K562 (cell line): ENCODE results near the gene UMAD1. TPM values are rescaled to one million over a fixed set of nuclear protein-coding genes. Genes with fewer than 3 reads are reported as not detected.

Experiments
- ATAC-seq: fragments of 200-7000 bp; cut with Tn5 transposase; 3 replicates; pipeline ENCODE4 v1.9.1; 2020; ENCODE audit warnings: moderate library complexity
- BruUV-seq: library from RNA; stranded (reverse); fragments of 400-500 nt; replicated peaks from 2 replicates; lab custom pipeline; 2021; lab: Mats Ljungman, UMichigan
- CTCF ChIA-PET: fragments of 300-600 bp; formaldehyde crosslinking; extraction: SDS; loops from one replicate; lab custom pipeline; 2021; ENCODE audit warnings: low intra/inter-chr PET ratio; lab: Yijun Ruan, JAX
- POLR2A ChIA-PET: fragments of 300-600, 350-650 bp; sonication (Branson Sonifier 250); formaldehyde crosslinking; extraction: SDS; loops from one replicate; lab custom pipeline; 2021; ENCODE audit warnings: antibody characterized with exemption, inconsistent platforms; lab: Yijun Ruan, JAX
- DNase-seq, 4 experiments: peaks; one replicate each; pipeline versions ENCODE4 v3.0.0 to v3.0.0-alpha.2; 2011 to 2018; ENCODE audit warnings: low spot score in 3 of 4, mixed read lengths in 3 of 4; ENCODE audit errors: extremely low read depth in 1 of 4
- FAIRE-seq: peaks from 2 replicates; lab custom pipeline; 2011; peaks lifted over from hg19 to GRCh38; lab: Jason Lieb, UNC
- H2AFZ ChIP-seq: 2 replicates; pipeline ENCODE4 v1.6.0; 2011; ENCODE audit warnings: low read depth, low read length, control low read depth, inconsistent platforms
- H3K27ac ChIP-seq: fragments of 200-600 bp; 3 replicates; pipeline ENCODE4 v1.8.0; 2011; ENCODE audit warnings: low read depth, mild to moderate bottlenecking, control low read depth, inconsistent platforms, low read length, moderate library complexity, mixed read lengths; ENCODE audit errors: extremely low read depth
- H3K27me3 ChIP-seq, 2 experiments: fragments of 300-600 bp in 1 of 2; 2 replicates in 1 of 2; 3 replicates in 1 of 2; pipeline versions ENCODE4 v1.6.0 to v1.8.0; 2011; ENCODE audit warnings: inconsistent platforms in 2 of 2, low read length in 2 of 2, mild to moderate bottlenecking in 1 of 2, mixed read lengths in 1 of 2, moderate library complexity in 1 of 2; ENCODE audit not compliant: control insufficient read depth in 2 of 2, insufficient read depth in 2 of 2
- H3K36me3 ChIP-seq: fragments of 300-600 bp; 3 replicates; pipeline ENCODE4 v1.8.0; 2011; ENCODE audit warnings: mild to moderate bottlenecking, low read length, inconsistent platforms; ENCODE audit not compliant: control insufficient read depth, insufficient read depth
- H3K4me1 ChIP-seq, 2 experiments: fragments of 200-600 bp in 1 of 2; replicated peaks in 1 of 2; 2 replicates in 1 of 2; 3 replicates in 1 of 2; pipeline versions ENCODE4 v1.5.1 to v1.8.0; 2011; ENCODE audit warnings: inconsistent platforms in 2 of 2, low read length in 2 of 2, mild to moderate bottlenecking in 1 of 2, mixed read lengths in 1 of 2, moderate library complexity in 1 of 2; ENCODE audit not compliant: control insufficient read depth in 2 of 2, insufficient read depth in 2 of 2
- H3K4me2 ChIP-seq: 2 replicates; pipeline ENCODE4 v1.6.1; 2011; ENCODE audit warnings: low read length, control low read depth, inconsistent platforms, mixed read lengths; ENCODE audit not compliant: insufficient read depth
- H3K4me3 ChIP-seq: fragments of 200-600 bp; sonication (generic), shearing (Covaris generic); 2 replicates; pipeline ENCODE4 v1.5.1; 2016; ENCODE audit warnings: control low read depth, inconsistent platforms
- H3K79me2 ChIP-seq: fragments of 200-600 bp; 3 replicates; pipeline ENCODE4 v1.8.0; 2011; ENCODE audit warnings: low read length, inconsistent platforms; ENCODE audit not compliant: control insufficient read depth, insufficient read depth
- H3K9ac ChIP-seq, 2 experiments: 2 replicates each; pipeline versions ENCODE4 v1.6.0 to v1.6.1; 2011; ENCODE audit warnings: low read depth in 2 of 2, low read length in 2 of 2, control low read depth in 1 of 2, inconsistent platforms in 1 of 2, mild to moderate bottlenecking in 1 of 2, mixed read lengths in 1 of 2; ENCODE audit not compliant: insufficient read depth in 1 of 2
- H3K9me1 ChIP-seq: one replicate; pipeline ENCODE4 v1.6.0; 2011; ENCODE audit warnings: inconsistent platforms, mild to moderate bottlenecking, low read length, moderate library complexity; ENCODE audit not compliant: control insufficient read depth, insufficient read depth
- H3K9me3 ChIP-seq: replicated peaks from 2 replicates; pipeline ENCODE4 v1.5.1; 2011; ENCODE audit warnings: low read depth, low read length, inconsistent platforms; ENCODE audit not compliant: control insufficient read depth, insufficient read depth
- H4K20me1 ChIP-seq: replicated peaks from 2 replicates; pipeline ENCODE4 v1.6.1; 2011; ENCODE audit warnings: low read length, inconsistent platforms, mixed read lengths; ENCODE audit not compliant: control insufficient read depth, insufficient read depth
- CHD2 ChIP-seq: IDR thresholded peaks from 2 replicates; pipeline ENCODE4 v1.6.1; 2011; ENCODE audit warnings: low read depth, low read length
- GABPB2 ChIP-seq: fragments of 250-450 bp; sonication (Bioruptor Pico); conservative IDR thresholded peaks from 2 replicates; pipeline ENCODE4 v1.5.1; 2021; ENCODE audit warnings: mild to moderate bottlenecking
- JUN ChIP-seq, 2 experiments: sonication (generic) in 1 of 2; formaldehyde crosslinking in 1 of 2; IDR thresholded peaks; 2 replicates each; pipeline versions ENCODE4 v1.6.1 to v1.8.0; 2012 to 2022; ENCODE audit warnings: borderline replicate concordance in 2 of 2, mild to moderate bottlenecking in 2 of 2, improper control_type of control experiment in 1 of 2, low read depth in 1 of 2, low read length in 1 of 2, missing genetic modification reagents in 1 of 2
- MEIS2 ChIP-seq: fragments of 450-650 bp; IDR thresholded peaks from 2 replicates; pipeline ENCODE4 v1.6.1; 2014; ENCODE audit warnings: mild to moderate bottlenecking; ENCODE audit not compliant: partially characterized antibody
- NFIC ChIP-seq: fragments of 450-650 bp; IDR thresholded peaks from 2 replicates; pipeline ENCODE4 v1.6.1; 2017; ENCODE audit warnings: mild to moderate bottlenecking, inconsistent platforms
- PHF21A ChIP-seq: fragments of 450-650 bp; IDR thresholded peaks from 2 replicates; pipeline ENCODE4 v1.6.1; 2017; ENCODE audit warnings: low read depth, borderline replicate concordance
- RB1 ChIP-seq: fragments of 450-650 bp; IDR thresholded peaks from 2 replicates; pipeline ENCODE4 v1.6.1; 2017; ENCODE audit warnings: low read depth, mild to moderate bottlenecking
- SIX5 ChIP-seq, 2 experiments: IDR thresholded peaks; 2 replicates each; pipeline ENCODE4 v1.6.1; 2011; ENCODE audit warnings: low read length in 2 of 2, borderline replicate concordance in 1 of 2, low read depth in 1 of 2, mild to moderate bottlenecking in 1 of 2, moderate library complexity in 1 of 2; ENCODE audit not compliant: insufficient read depth in 1 of 2
- SREBF2 ChIP-seq: sonication (generic); formaldehyde crosslinking; IDR thresholded peaks from 2 replicates; pipeline ENCODE4 v1.4.0; 2020; ENCODE audit warnings: mild to moderate bottlenecking, missing genetic modification reagents
- TAL1 ChIP-seq: fragments of 450-650 bp; IDR thresholded peaks from 2 replicates; pipeline ENCODE4 v1.6.1; 2016; ENCODE audit warnings: mild to moderate bottlenecking
- TEAD4 ChIP-seq, 2 experiments: sonication (generic) in 1 of 2; formaldehyde crosslinking in 1 of 2; IDR thresholded peaks; 2 replicates each; pipeline versions ENCODE4 v1.6.1 to v1.8.0; 2012 to 2022; ENCODE audit warnings: borderline replicate concordance in 1 of 2, inconsistent platforms in 1 of 2, low read length in 1 of 2, mild to moderate bottlenecking in 1 of 2, missing genetic modification reagents in 1 of 2
- WGBS: fragments of 100-300 bp; shearing (Covaris generic); methylation state at CpG from one replicate; pipeline ENCODE4 v1.1.6; 2016; ENCODE audit warnings: low coverage, mixed read lengths; ENCODE audit not compliant: insufficient coverage; ENCODE audit errors: missing lambda C conversion rate; 5-methylcytosine and 5-hydroxymethylcytosine counted together
- in situ Hi-C: fragments of 300-500 bp; cut with MboI; formaldehyde crosslinking; loops from 4 replicates; pipeline ENCODE4 v1.15.0; 2018; ENCODE audit warnings: inconsistent platforms, mixed read lengths
- intact Hi-C: fragments of 100-400 bp; cut with micrococcal nuclease; formaldehyde crosslinking; loops from 2 replicates; pipeline ENCODE4 v1.14.2; 2022
- polyA plus RNA-seq, 8 experiments: library from polyadenylated mRNA; depleted of rRNA in 4 of 8; stranded (reverse) in 5 of 8; unstranded in 3 of 8; fragments of >200 nt; fragmentation: Nextera tagmentation in 2 of 8; fragmentation: Illumina TruSeq in 1 of 8; extraction: Ambion mirVana in 2 of 8; extraction: Trizol in 1 of 8; gene quantifications; 2 replicates each; pipeline versions ENCODE4 v1.2.1 to v1.2.3, GENCODE V29; 2011 to 2014; ENCODE audit warnings: inconsistent platforms in 1 of 8, missing spikeins in 1 of 8
- total RNA-seq, 7 experiments: library from RNA; depleted of rRNA in 6 of 7; stranded (reverse); fragments of >200 nt in 6 of 7; fragmentation: Illumina TruSeq in 2 of 7; extraction: Trizol in 2 of 7; gene quantifications; 2 replicates each; pipeline versions ENCODE4 v1.2.1 to v1.2.3, GENCODE V29; 2011 to 2021; ENCODE audit warnings: low replicate concordance in 1 of 7
- TF ChIP-seq, protein P1 (sequence below): IDR thresholded peaks from 2 replicates; pipeline ENCODE4 v1.6.1; 2012; ENCODE audit warnings: low read depth, low read length, improper control_type of control experiment, borderline replicate concordance
- TF ChIP-seq, protein P2 (sequence below): fragments of 250-450 bp; sonication (Bioruptor Pico); IDR thresholded peaks from 2 replicates; pipeline ENCODE4 v1.8.0; 2021; ENCODE audit warnings: mild to moderate bottlenecking, moderate library complexity
- TF ChIP-seq, protein P3 (sequence below): IDR thresholded peaks from 3 replicates; pipeline ENCODE4 v1.6.1; 2011; ENCODE audit warnings: borderline replicate concordance, mild to moderate bottlenecking, moderate library complexity; ENCODE audit not compliant: insufficient read length; ENCODE audit errors: extremely low read depth

UMAD1 gene
- total and polyA plus RNA-seq, 9 of the 15 experiments (the other 6 are each of a cell fraction or from before 2014, with no cell fraction given) = 9.0 to 26.7 (median 13.3) TPM

DNA sequence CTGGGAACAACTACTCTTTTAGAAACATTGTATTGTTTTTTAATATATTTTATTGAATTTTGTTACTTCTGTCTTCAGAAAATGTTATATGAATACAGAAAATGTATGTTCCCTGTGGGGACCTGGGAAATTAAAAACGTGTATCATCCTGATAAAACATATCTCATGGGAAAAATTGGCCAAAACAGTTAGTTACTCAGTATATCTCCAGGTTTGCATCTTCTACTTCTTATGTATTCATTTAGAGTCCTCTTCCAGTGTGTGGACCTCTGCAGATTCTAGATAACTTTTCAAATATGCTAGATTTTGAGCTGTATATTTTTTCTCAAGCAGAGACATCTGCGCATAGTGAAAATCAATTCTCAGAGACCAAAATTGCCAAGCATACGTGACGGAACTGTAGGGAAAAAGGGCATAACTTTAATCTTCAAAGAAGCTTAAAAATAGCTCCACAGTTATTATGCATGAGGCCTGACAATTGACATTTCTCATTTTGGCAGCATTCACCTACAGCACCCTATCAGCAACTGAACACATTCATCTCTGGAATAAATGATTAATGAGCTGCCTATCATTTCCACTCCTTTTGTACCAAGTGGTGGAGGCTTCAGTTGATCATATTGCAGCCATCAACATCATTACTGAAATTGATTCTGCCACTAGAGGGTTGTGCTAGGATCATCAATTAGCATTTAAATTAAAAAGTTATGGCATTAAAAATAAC lies 26.4 kb upstream of the UMAD1 start:
- 0 out of 2 replicates have a peak overlapping the region, but pooled peaks have one; percentile 44 for H2AFZ ChIP-seq
- BruUV-seq = no TSS peak
- no peaks in the 10 kb centered on the region for H3K36me3 ChIP-seq
- ChIA-PET POLR2A (interaction anchor here (0.6 to 1.3 kb wide), 4 partner anchors 10 to 427 kb away, joined by 3 to 6 read pairs (median 4); partner anchors contain the start of gene UMAD1), CTCF (no interaction called here)
- intact Hi-C loops = no loop called here
- H3K4me1 ChIP-seq = peaks cover 8 to 23% of the 10 kb centered on the region in 2 experiments; a peak in 4 of 5 replicates
- ATAC-seq = peak; percentile 45
- in situ Hi-C loops = no loop called here
- no peaks in the 10 kb centered on the region for H3K27me3 ChIP-seq
- H3K9me1 ChIP-seq = no peaks in the 10 kb centered on the region
- FAIRE-seq = no peak
- DNase-seq = peak in 1 of 4 experiments; percentile 53
- H3K79me2 ChIP-seq = no peaks in the 10 kb centered on the region
- 5% methylated on average over 4 of the region's 4 CpGs for WGBS
- H3K9ac ChIP-seq = peak overlapping the region in 1 of 2 experiments; percentile 23; a peak in 1 of 4 replicates
- no peak overlapping the region for H3K4me3 ChIP-seq
- no peaks in the 10 kb centered on the region for H4K20me1 ChIP-seq
- peak overlapping the region; percentile 45; the same call in 2 of the 3 replicates for H3K27ac ChIP-seq
- 0 out of 2 replicates have a peak, but pooled peaks cover under 1% of the 10 kb centered on the region for H3K9me3 ChIP-seq
- H3K4me2 ChIP-seq = 0 out of 2 replicates have a peak overlapping the region, but pooled peaks have one; percentile 3
- TF ChIP-seq CHD2 (no peak), GABPB2 (no peak), SIX5 (IDR thresholded peaks at IDR 0.05; ENCODE audit: borderline replicate concordance in 1 of 2, insufficient read depth in 1 of 2, low read depth in 1 of 2, low read length in 2 of 2) (no peak), MEIS2 (peak; percentile 97), SREBF2 (CRISPR knock-in tag) (no peak), TEAD4 (IDR thresholded peaks at IDR 0.05; ENCODE audit: low read length) (peak; percentile 43; the same call in 1 of the 2 replicates), TEAD4 (CRISPR knock-in tag; IDR thresholded peaks at IDR 0.05; ENCODE audit: borderline replicate concordance) (no peak), JUN (IDR thresholded peaks at IDR 0.05; ENCODE audit: borderline replicate concordance, low read depth, low read length) (no peak), JUN (CRISPR knock-in tag; IDR thresholded peaks at IDR 0.05; ENCODE audit: borderline replicate concordance) (no peak), RB1 (no peak), PHF21A (no peak), NFIC (peak; percentile 23; the same call in 1 of the 2 replicates), TAL1 (peak; percentile 49; the same call in 1 of the 2 replicates)
- TF ChIP-seq, protein P1, sequence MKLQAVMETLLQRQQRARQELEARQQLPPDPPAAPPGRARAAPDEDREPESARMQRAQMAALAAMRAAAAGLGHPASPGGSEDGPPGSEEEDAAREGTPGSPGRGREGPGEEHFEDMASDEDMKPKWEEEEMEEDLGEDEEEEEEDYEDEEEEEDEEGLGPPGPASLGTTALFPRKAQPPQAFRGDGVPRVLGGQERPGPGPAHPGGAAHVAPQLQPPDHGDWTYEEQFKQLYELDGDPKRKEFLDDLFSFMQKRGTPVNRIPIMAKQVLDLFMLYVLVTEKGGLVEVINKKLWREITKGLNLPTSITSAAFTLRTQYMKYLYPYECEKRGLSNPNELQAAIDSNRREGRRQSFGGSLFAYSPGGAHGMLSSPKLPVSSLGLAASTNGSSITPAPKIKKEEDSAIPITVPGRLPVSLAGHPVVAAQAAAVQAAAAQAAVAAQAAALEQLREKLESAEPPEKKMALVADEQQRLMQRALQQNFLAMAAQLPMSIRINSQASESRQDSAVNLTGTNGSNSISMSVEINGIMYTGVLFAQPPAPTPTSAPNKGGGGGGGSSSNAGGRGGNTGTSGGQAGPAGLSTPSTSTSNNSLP = 0 out of 2 replicates have a peak, but pooled peaks have one; percentile 10
- TF ChIP-seq, protein P2, sequence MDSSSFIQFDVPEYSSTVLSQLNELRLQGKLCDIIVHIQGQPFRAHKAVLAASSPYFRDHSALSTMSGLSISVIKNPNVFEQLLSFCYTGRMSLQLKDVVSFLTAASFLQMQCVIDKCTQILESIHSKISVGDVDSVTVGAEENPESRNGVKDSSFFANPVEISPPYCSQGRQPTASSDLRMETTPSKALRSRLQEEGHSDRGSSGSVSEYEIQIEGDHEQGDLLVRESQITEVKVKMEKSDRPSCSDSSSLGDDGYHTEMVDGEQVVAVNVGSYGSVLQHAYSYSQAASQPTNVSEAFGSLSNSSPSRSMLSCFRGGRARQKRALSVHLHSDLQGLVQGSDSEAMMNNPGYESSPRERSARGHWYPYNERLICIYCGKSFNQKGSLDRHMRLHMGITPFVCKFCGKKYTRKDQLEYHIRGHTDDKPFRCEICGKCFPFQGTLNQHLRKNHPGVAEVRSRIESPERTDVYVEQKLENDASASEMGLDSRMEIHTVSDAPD = no peak
- TF ChIP-seq, protein P3, sequence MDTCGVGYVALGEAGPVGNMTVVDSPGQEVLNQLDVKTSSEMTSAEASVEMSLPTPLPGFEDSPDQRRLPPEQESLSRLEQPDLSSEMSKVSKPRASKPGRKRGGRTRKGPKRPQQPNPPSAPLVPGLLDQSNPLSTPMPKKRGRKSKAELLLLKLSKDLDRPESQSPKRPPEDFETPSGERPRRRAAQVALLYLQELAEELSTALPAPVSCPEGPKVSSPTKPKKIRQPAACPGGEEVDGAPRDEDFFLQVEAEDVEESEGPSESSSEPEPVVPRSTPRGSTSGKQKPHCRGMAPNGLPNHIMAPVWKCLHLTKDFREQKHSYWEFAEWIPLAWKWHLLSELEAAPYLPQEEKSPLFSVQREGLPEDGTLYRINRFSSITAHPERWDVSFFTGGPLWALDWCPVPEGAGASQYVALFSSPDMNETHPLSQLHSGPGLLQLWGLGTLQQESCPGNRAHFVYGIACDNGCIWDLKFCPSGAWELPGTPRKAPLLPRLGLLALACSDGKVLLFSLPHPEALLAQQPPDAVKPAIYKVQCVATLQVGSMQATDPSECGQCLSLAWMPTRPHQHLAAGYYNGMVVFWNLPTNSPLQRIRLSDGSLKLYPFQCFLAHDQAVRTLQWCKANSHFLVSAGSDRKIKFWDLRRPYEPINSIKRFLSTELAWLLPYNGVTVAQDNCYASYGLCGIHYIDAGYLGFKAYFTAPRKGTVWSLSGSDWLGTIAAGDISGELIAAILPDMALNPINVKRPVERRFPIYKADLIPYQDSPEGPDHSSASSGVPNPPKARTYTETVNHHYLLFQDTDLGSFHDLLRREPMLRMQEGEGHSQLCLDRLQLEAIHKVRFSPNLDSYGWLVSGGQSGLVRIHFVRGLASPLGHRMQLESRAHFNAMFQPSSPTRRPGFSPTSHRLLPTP = no peak
